ENCODE measurements around the gene CPPED1. TPM values are rescaled to one million over a fixed set of nuclear protein-coding genes. Genes with fewer than 3 reads are reported as not detected.

The CPPED1 gene
- total RNA-seq, 1 experiment from 2014 or later = 8.1 TPM

GRCh38 chr16:12828206-12828605 lies 24.5 kb upstream of the CPPED1 start:
- no peaks in the 10 kb centered on the region for H3K9me2 ChIP-seq (ENCODE audit: insufficient read depth)
- no peak for TF ChIP-seq REST (IDR thresholded peaks at IDR 0.05; ENCODE audit: low read depth)
- no peak for TF ChIP-seq ZFX (IDR thresholded peaks at IDR 0.05)
- TF ChIP-seq CEBPB (IDR thresholded peaks at IDR 0.05; ENCODE audit: low read depth) = no peak
- TF ChIP-seq TCF7L2 (IDR thresholded peaks at IDR 0.05; ENCODE audit: borderline replicate concordance, extremely low read depth, insufficient read depth, insufficient read length) = no peak
- no peaks in the 10 kb centered on the region for H3K4me1 ChIP-seq (ENCODE audit: control insufficient read depth in 1 of 2, insufficient read depth in 2 of 2, low read length in 2 of 2)
- H3K27me3 ChIP-seq (ENCODE audit: insufficient read depth, low read length) = peaks cover 6% of the 10 kb centered on the region; the same call in 1 of the 2 replicates
- no peak overlapping the region for H2AFZ ChIP-seq (ENCODE audit: low read depth, low read length, poor library complexity, severe bottlenecking)
- H4K20me1 ChIP-seq (ENCODE audit: insufficient read depth) = no peaks in the 10 kb centered on the region
- DNase-seq (ENCODE audit: low read depth, low spot score) (no peak), ATAC-seq (no peak)
- POLR2A ChIA-PET = no interaction called here
- no peaks in the 10 kb centered on the region for H3K9me3 ChIP-seq (ENCODE audit: control insufficient read depth in 1 of 2, insufficient read depth in 1 of 2, low read depth in 1 of 2, low read length in 2 of 2)
- RAD21 ChIA-PET (ENCODE audit: low non-redundant PET in 1 of 2, low total read pairs in 2 of 2, uncharacterized antibody in 2 of 2, unreplicated experiment in 2 of 2) = interaction anchor here in 1 of 2 experiments (0.6 kb wide), 1 partner anchor 56 kb away, joined by 3 read pairs; no protein-coding TSS in a partner anchor
- BruUV-seq (replicated peaks) = no TSS peak
- no peak overlapping the region for H3K4me2 ChIP-seq (ENCODE audit: low read length)
- H3K4me3 ChIP-seq (replicated peaks in 1 of 2; ENCODE audit: low read depth in 1 of 2, low read length in 2 of 2) = no peak overlapping the region
- H3K36me3 ChIP-seq (ENCODE audit: control insufficient read depth in 1 of 2, insufficient read depth in 2 of 2, low read length in 2 of 2) = no peaks in the 10 kb centered on the region
- H3K9ac ChIP-seq (ENCODE audit: low read length) = no peak overlapping the region
- CTCF ChIA-PET = no interaction called here
- no peak overlapping the region for H3K27ac ChIP-seq (ENCODE audit: low read depth, low read length)
- intact Hi-C loops (cut with micrococcal nuclease) = no loop called here
- H3K79me2 ChIP-seq (ENCODE audit: insufficient read depth, low read length) = no peaks in the 10 kb centered on the region

GRCh38 chr16:12826559-12826958 lies 22.9 kb upstream of the CPPED1 start:
- Histone ChIP-seq H2AFZ (ENCODE audit: low read depth, low read length, poor library complexity, severe bottlenecking) (no peak overlapping the region), H3K4me3 (replicated peaks in 1 of 2; ENCODE audit: low read depth in 1 of 2, low read length in 2 of 2) (no peak overlapping the region), H4K20me1 (ENCODE audit: insufficient read depth) (no peaks in the 10 kb centered on the region), H3K27ac (ENCODE audit: low read depth, low read length) (no peak overlapping the region), H3K79me2 (ENCODE audit: insufficient read depth, low read length) (no peaks in the 10 kb centered on the region), H3K27me3 (ENCODE audit: insufficient read depth, low read length) (peaks cover 6% of the 10 kb centered on the region), H3K9me3 (ENCODE audit: control insufficient read depth in 1 of 2, insufficient read depth in 1 of 2, low read depth in 1 of 2, low read length in 2 of 2) (no peaks in the 10 kb centered on the region), H3K9ac (ENCODE audit: low read length) (no peak overlapping the region), H3K9me2 (ENCODE audit: insufficient read depth) (no peaks in the 10 kb centered on the region), H3K36me3 (ENCODE audit: control insufficient read depth in 1 of 2, insufficient read depth in 2 of 2, low read length in 2 of 2) (no peaks in the 10 kb centered on the region), H3K4me1 (ENCODE audit: control insufficient read depth in 1 of 2, insufficient read depth in 2 of 2, low read length in 2 of 2) (no peaks in the 10 kb centered on the region), H3K4me2 (ENCODE audit: low read length) (no peak overlapping the region)
- intact Hi-C loops (cut with micrococcal nuclease) = no loop called here
- ATAC-seq = no peak
- no peak for TF ChIP-seq EZH2 (IDR thresholded peaks at IDR 0.05)
- TF ChIP-seq JUND (IDR thresholded peaks at IDR 0.05) = no peak
- no peak for TF ChIP-seq MAX (IDR thresholded peaks at IDR 0.05)
- no peak for TF ChIP-seq CBX3 (IDR thresholded peaks at IDR 0.05; ENCODE audit: low read depth)
- no peak for TF ChIP-seq SRF (IDR thresholded peaks at IDR 0.05; ENCODE audit: low read depth)
- TF ChIP-seq FOSL1 (IDR thresholded peaks at IDR 0.05; ENCODE audit: low read depth) = no peak
- no peak for TF ChIP-seq SP1 (IDR thresholded peaks at IDR 0.05; ENCODE audit: low read depth)
- no peak for TF ChIP-seq EGR1 (IDR thresholded peaks at IDR 0.05; ENCODE audit: low read depth)
- no peak for TF ChIP-seq POLR2A (IDR thresholded peaks at IDR 0.05; ENCODE audit: borderline replicate concordance, extremely low read depth, insufficient read depth, insufficient read length)
- no peak for TF ChIP-seq EZH2phosphoT487 (IDR thresholded peaks at IDR 0.05; ENCODE audit: borderline replicate concordance)
- no peak for TF ChIP-seq CEBPB (IDR thresholded peaks at IDR 0.05; ENCODE audit: low read depth)
- TF ChIP-seq ZNF274 (IDR thresholded peaks at IDR 0.05; ENCODE audit: low read depth, low read length) = no peak
- TF ChIP-seq TCF7L2 (IDR thresholded peaks at IDR 0.05; ENCODE audit: borderline replicate concordance, extremely low read depth, insufficient read depth, insufficient read length) = no peak
- TF ChIP-seq ATF3 (IDR thresholded peaks at IDR 0.05) = no peak
- no peak for TF ChIP-seq SIN3A (IDR thresholded peaks at IDR 0.05; ENCODE audit: low read depth)
- ChIA-PET POLR2A (no interaction called here), CTCF (no interaction called here), RAD21 (ENCODE audit: low non-redundant PET in 1 of 2, low total read pairs in 2 of 2, uncharacterized antibody in 2 of 2, unreplicated experiment in 2 of 2) (no interaction called here)
- DNase-seq (ENCODE audit: low read depth, low spot score) = no peak
- BruUV-seq (replicated peaks) = no TSS peak
